HEK293T (cell line): ENCODE measurements around the gene ZNF93.
"Not testable (repeated sequence)": the region's sequence is repeated elsewhere in the genome, so short reads cannot be mapped to it uniquely, and the experiment has no call there.

Source experiments
- CTCF ChIA-PET: fragments of 350-600 bp; formaldehyde crosslinking; extraction: SDS; loops from one replicate; lab custom pipeline; 2021; ENCODE audit warnings: antibody characterized with exemption, inconsistent platforms; lab: Yijun Ruan, JAX
- POLR2A ChIA-PET: fragments of 350-600 bp; formaldehyde crosslinking; extraction: SDS; loops from one replicate; lab custom pipeline; 2020; ENCODE audit warnings: antibody characterized with exemption, inconsistent platforms; lab: Yijun Ruan, JAX
- DNase-seq: peaks from one replicate; pipeline ENCODE4 v3.0.0; 2012; ENCODE audit warnings: mixed read lengths; ENCODE audit errors: extremely low spot score
- ARNT ChIP-seq: fragments of 450-650 bp; IDR thresholded peaks from 2 replicates; pipeline ENCODE4 v1.6.1; 2017; ENCODE audit warnings: mild to moderate bottlenecking
- BHLHE40 ChIP-seq: fragments of 450-650 bp; IDR thresholded peaks from 2 replicates; pipeline ENCODE4 v1.6.1; 2016; ENCODE audit warnings: mild to moderate bottlenecking, moderate library complexity, borderline replicate concordance
- CTBP1 ChIP-seq: fragments of 450-650 bp; IDR thresholded peaks from 2 replicates; pipeline ENCODE4 v1.6.1; 2016; ENCODE audit warnings: borderline replicate concordance
- ELF4 ChIP-seq: fragments of 450-650 bp; IDR thresholded peaks from 2 replicates; pipeline ENCODE4 v1.6.1; 2017; ENCODE audit warnings: antibody characterized with exemption
- FOXA1 ChIP-seq: fragments of 450-650 bp; IDR thresholded peaks from 2 replicates; pipeline ENCODE4 v1.6.1; 2016; ENCODE audit warnings: mild to moderate bottlenecking
- FOXK2 ChIP-seq: fragments of 450-650 bp; IDR thresholded peaks from 2 replicates; pipeline ENCODE4 v1.6.1; 2016; ENCODE audit warnings: mild to moderate bottlenecking
- FOXM1 ChIP-seq: fragments of 450-650 bp; IDR thresholded peaks from 2 replicates; pipeline ENCODE4 v1.6.1; 2017; ENCODE audit warnings: mild to moderate bottlenecking, borderline replicate concordance
- HDGF ChIP-seq: fragments of 450-650 bp; IDR thresholded peaks from 2 replicates; pipeline ENCODE4 v1.6.1; 2017; ENCODE audit warnings: antibody characterized with exemption, borderline replicate concordance
- L3MBTL2 ChIP-seq: fragments of 450-650 bp; conservative IDR thresholded peaks from 2 replicates; pipeline ENCODE4 v1.6.1; 2016; ENCODE audit warnings: mild to moderate bottlenecking
- LEF1 ChIP-seq: fragments of 450-650 bp; IDR thresholded peaks from 2 replicates; pipeline ENCODE4 v1.6.1; 2017; ENCODE audit warnings: mild to moderate bottlenecking, borderline replicate concordance
- NFRKB ChIP-seq: fragments of 450-650 bp; IDR thresholded peaks from 2 replicates; pipeline ENCODE4 v1.6.1; 2016; ENCODE audit warnings: mild to moderate bottlenecking, moderate library complexity
- SP1 ChIP-seq: fragments of 450-650 bp; IDR thresholded peaks from 2 replicates; pipeline ENCODE4 v1.6.1; 2017
- SUZ12 ChIP-seq: fragments of 450-650 bp; IDR thresholded peaks from 2 replicates; pipeline ENCODE4 v1.6.1; 2016; ENCODE audit warnings: mild to moderate bottlenecking
- TARDBP ChIP-seq: fragments of 450-650 bp; IDR thresholded peaks from 2 replicates; pipeline ENCODE4 v1.6.1; 2016
- ZNF384 ChIP-seq: fragments of 450-650 bp; IDR thresholded peaks from 2 replicates; pipeline ENCODE4 v1.6.1; 2016
- TF ChIP-seq, protein P1 (sequence below): fragments of 450-650 bp; IDR thresholded peaks from 2 replicates; pipeline ENCODE4 v1.6.1; 2016

Gene ZNF93

DNA sequence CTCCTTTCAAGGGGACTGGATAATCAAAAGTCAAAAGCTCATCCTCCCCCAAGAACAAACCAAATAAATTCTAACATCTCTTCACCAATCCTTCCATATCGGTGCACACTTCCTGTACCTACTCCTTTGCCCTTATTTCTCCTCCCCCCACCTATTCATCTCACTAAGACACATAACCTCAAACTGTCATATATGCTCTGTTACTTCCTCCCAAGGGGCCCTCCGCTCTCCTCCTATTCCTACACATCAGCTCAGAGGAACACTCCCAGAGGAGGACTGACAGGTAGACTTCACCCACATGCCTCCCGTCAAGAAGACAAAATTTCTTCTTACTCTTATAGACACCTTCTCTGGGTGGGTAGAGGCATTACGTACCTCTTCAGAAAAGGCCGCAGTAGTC lies 48.1 kb downstream of the ZNF93 start:
- CTCF ChIA-PET: no interaction called here
- TF ChIP-seq, protein P1, sequence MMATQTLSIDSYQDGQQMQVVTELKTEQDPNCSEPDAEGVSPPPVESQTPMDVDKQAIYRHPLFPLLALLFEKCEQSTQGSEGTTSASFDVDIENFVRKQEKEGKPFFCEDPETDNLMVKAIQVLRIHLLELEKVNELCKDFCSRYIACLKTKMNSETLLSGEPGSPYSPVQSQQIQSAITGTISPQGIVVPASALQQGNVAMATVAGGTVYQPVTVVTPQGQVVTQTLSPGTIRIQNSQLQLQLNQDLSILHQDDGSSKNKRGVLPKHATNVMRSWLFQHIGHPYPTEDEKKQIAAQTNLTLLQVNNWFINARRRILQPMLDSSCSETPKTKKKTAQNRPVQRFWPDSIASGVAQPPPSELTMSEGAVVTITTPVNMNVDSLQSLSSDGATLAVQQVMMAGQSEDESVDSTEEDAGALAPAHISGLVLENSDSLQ: no peak
- TF ChIP-seq NFRKB: no peak
- no peak for TF ChIP-seq LEF1
- no peak for TF ChIP-seq BHLHE40
- no peak for TF ChIP-seq FOXA1
- no peak for TF ChIP-seq ELF4
- no peak for TF ChIP-seq ZNF384
- TF ChIP-seq FOXK2: no peak
- no peak for TF ChIP-seq L3MBTL2
- TF ChIP-seq CTBP1: no peak
- TF ChIP-seq SUZ12: no peak
- no peak for TF ChIP-seq ARNT
- no peak for TF ChIP-seq TARDBP
- no peak for TF ChIP-seq SP1
- TF ChIP-seq HDGF: no peak
- TF ChIP-seq FOXM1: no peak
- POLR2A ChIA-PET: no interaction called here
- DNase-seq: no peak

DNA sequence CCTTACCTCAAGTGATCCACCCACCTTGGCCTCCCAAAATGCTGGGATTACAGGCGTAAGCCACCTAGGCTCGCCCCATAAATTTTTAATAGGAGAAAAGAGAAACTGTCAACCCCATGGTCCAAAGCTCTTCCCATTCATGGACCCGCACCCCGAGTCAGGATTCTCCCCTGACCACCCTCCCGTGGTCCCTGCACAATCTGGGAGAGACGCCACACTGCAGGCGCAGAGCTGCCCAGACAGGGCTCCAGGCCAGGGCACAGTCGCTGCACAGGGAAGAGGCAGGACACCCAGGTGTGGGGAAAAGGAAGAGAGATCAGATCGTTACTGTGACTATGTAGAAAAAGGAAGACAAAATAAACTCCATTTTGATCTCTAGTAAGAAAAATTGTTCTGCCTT lies 54.5 kb downstream of the ZNF93 start:
- ChIA-PET CTCF (no interaction called here), POLR2A (no interaction called here)
- no peak for DNase-seq
- TF ChIP-seq CTBP1 (no peak), SUZ12 (no peak), ELF4 (no peak), SP1 (no peak), FOXM1 (no peak), L3MBTL2 (no peak), TARDBP (no peak), FOXK2 (no peak), BHLHE40 (no peak), ZNF384 (no peak), LEF1 (no peak), ARNT (no peak)
- TF ChIP-seq, protein P1: no peak

DNA sequence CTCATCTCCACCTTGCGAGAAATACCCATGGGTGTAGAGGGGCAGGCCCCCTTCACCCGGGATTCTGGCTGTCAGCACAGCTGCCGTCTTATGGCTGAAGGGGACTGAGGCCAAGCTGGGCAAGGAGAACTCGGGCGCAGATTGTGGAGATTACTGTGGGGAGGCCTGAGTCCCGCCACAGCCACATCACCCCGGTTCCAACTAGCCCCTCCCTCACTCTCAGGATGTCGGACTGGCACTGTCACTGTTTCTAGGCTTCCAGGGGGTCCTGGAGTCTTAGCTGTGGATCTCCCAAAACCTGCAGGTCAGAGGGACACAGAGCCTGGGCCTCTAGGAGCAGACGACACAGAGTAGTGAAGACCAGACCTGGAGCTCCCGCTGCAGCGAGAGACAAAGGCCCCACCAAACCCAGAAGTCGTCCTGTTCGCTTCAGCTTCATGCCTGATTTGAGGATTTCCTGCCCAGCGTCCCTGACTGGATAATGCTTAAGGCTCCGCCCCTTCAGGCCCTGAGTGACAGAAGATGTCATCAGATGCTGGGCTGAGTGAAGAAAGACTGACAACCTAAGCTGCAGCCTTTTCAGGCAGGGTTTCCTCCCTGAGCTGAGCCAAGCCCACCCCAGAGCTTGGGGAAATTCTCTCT lies 55.8 kb downstream of the ZNF93 start:
- no peak for DNase-seq
- CTCF ChIA-PET: no interaction called here
- TF ChIP-seq FOXK2 (no peak), ZNF384 (no peak), L3MBTL2 (no peak)
- POLR2A ChIA-PET: no interaction called here

DNA sequence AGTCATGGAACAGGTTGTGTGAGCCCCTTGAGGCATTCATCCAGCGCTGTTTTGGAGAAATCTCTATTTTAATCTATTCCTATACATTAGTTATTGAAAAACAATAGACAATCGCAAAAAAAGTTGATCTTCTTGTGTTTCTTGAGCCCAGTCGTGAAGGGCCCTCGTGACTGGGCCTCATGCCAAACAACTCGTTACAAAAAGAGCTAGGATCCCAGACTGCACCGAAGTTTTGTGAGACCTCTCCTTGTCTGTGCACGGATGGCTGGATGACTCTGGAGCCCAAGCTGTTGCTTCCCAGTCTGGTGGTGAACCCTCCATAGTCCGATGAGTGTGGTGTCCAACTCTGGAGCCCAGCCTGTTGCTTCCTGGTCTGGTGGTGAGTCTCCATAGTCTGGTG lies 57.0 kb downstream of the ZNF93 start:
- POLR2A ChIA-PET, DNase-seq, CTCF ChIA-PET: not testable (repeated sequence)

DNA sequence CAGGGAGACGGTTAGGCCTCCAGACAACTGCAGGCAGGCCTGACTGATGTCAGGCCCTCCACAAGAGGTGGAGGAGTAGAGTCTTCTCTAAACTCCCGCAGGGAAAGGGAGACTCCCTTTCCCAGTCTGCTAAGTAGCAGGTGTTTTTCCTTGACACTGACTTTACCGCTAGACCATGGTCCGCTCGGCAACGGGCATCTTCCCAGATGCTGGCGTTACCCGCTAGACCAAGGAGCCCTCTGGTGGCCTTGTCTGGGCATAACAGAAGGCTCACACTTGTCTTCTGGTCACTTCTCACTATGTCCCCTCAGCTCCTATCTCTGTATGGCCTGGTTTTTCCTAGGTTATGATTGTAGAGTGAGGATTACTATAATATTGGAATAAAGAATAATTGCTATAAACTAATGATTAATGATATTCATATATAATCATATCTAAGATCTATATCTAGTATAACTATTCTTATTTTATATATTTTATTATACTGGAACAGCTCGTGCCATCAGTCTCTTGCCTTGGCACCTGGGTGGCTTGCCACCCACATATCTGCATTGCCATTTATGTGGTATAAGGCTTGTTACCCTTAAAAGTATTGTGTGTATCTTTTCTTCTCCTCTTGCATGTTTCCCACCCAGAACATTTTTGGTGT lies 58.5 kb downstream of the ZNF93 start:
- DNase-seq, POLR2A ChIA-PET: not testable (repeated sequence)
- CTCF ChIA-PET: interaction anchor here (0.6 kb wide), 1 partner anchor 434 kb away, joined by 5 read pairs; no protein-coding TSS in a partner anchor

DNA sequence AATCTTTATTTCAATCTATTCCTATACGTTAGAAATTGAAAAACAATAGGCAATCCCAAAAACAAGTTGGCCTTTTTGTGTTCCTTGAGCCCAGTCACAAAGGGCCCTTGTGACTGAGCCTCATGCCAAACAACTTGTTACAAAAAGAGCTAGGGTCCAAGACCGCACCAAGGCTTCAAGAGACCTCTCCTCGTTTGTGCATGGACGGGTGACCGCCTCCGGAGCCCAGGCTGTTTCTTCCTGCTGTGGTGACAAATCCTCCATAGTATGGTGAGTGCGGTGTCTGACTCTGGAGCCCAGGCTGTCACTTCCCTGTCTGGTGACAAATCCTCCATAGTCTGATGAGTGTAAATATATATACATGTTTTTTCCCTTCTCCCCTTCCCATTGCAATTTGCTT lies 63.7 kb downstream of the ZNF93 start:
- TF ChIP-seq LEF1 (no peak), HDGF (no peak), NFRKB (no peak), L3MBTL2 (no peak), ARNT (no peak), FOXK2 (no peak), FOXA1 (no peak), BHLHE40 (no peak), FOXM1 (no peak), ZNF384 (no peak), SP1 (no peak), TARDBP (no peak), SUZ12 (no peak), ELF4 (no peak), CTBP1 (no peak)
- TF ChIP-seq, protein P1: no peak
- POLR2A ChIA-PET: no interaction called here
- CTCF ChIA-PET: no interaction called here
- no peak for DNase-seq

DNA sequence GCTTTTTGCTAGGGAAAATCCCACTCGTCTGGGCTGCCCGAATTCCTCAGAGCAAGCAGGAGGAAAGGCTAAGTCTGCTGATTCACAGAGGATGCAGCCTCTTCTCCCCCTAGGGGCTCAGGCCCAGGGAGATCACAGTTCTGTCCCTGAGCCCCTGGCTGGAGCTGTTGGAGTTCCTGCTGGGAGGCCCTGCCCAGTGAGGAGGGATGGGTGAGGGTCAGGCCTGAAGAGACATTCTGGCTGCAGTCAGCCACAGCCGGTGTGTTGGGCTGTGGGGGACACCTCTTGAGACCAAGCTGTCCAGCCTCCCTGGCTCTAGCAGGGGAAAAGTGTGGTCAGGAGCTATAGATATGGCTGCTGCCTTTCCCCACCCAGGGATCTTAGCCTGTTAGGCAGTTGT lies 65.4 kb downstream of the ZNF93 start:
- POLR2A ChIA-PET, CTCF ChIA-PET, DNase-seq: not testable (repeated sequence)
